ENCODE results near the gene FEM1A.

DNA sequence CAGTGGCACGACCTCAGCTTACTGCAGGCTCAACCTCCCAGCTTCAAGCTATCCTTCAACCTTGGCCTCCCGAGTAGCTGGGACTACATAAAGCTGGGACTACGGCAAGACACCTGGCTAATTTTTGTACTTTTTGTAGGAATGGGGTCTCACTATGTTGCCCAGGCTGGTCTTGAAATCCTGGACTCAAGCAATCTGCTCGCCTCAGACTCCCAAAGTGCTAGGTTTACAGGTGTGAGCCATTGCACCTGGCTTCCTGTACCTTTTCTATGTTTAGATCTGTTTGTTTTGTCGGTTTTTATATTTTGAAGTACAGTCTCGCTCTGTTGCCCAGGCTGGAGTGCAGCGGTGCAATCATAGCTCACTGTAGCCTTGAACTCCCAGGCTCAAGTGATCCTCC is 57.5 kb downstream of the FEM1A start:
- TF ChIP-seq BCL11A (IDR thresholded peaks at IDR 0.05; ENCODE audit: low read depth, low read length), result no peak
- TF ChIP-seq CREM (IDR thresholded peaks at IDR 0.05; ENCODE audit: low read depth), result no peak
- TF ChIP-seq POLR2AphosphoS5 (IDR thresholded peaks at IDR 0.05; ENCODE audit: low read length), result no peak
- no peak for TF ChIP-seq POLR2A (IDR thresholded peaks at IDR 0.05; ENCODE audit: low read depth, low read length)
- no peak for TF ChIP-seq RAD21 (IDR thresholded peaks at IDR 0.05; ENCODE audit: insufficient read depth, low read depth, low read length)
- no peak for TF ChIP-seq RAD51 (IDR thresholded peaks at IDR 0.05)
- no peak for TF ChIP-seq RBBP5 (conservative IDR thresholded peaks at IDR 0.05)
- TF ChIP-seq, protein P1, sequence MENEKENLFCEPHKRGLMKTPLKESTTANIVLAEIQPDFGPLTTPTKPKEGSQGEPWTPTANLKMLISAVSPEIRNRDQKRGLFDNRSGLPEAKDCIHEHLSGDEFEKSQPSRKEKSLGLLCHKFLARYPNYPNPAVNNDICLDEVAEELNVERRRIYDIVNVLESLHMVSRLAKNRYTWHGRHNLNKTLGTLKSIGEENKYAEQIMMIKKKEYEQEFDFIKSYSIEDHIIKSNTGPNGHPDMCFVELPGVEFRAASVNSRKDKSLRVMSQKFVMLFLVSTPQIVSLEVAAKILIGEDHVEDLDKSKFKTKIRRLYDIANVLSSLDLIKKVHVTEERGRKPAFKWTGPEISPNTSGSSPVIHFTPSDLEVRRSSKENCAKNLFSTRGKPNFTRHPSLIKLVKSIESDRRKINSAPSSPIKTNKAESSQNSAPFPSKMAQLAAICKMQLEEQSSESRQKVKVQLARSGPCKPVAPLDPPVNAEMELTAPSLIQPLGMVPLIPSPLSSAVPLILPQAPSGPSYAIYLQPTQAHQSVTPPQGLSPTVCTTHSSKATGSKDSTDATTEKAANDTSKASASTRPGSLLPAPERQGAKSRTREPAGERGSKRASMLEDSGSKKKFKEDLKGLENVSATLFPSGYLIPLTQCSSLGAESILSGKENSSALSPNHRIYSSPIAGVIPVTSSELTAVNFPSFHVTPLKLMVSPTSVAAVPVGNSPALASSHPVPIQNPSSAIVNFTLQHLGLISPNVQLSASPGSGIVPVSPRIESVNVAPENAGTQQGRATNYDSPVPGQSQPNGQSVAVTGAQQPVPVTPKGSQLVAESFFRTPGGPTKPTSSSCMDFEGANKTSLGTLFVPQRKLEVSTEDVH (IDR thresholded peaks at IDR 0.05; ENCODE audit: low read depth, partially characterized antibody), result no peak

Data from GM12878 (cell line).